Mucosa of descending colon (tissue), 3 donors: ENCODE results near the gene MTHFD1L. TPM values are rescaled to one million over a fixed set of nuclear protein-coding genes. Genes with fewer than 3 reads are reported as not detected.

Source experiments
- ATAC-seq: fragments of 200-7000 bp; cut with Tn5 transposase; one replicate; pipeline ENCODE4 v1.9.1; 2020; ENCODE audit warnings: mild to moderate bottlenecking, moderate library complexity
- DNase-seq, 3 donors: peaks; one replicate each; pipeline ENCODE4 v3.0.0-alpha.2; 2020
- H3K36me3 ChIP-seq: fragments of 200-600 bp; one replicate; pipeline ENCODE4 v1.8.0; 2021; ENCODE audit warnings: low read depth, mild to moderate bottlenecking
- H3K4me1 ChIP-seq: fragments of 200-600 bp; one replicate; pipeline ENCODE4 v1.8.0; 2021; ENCODE audit warnings: low read depth, mild to moderate bottlenecking
- H3K4me3 ChIP-seq: fragments of 200-600 bp; one replicate; pipeline ENCODE4 v1.8.0; 2021; ENCODE audit warnings: mild to moderate bottlenecking
- H3K9me3 ChIP-seq: fragments of 200-600 bp; one replicate; pipeline ENCODE4 v1.8.0; 2021; ENCODE audit warnings: mild to moderate bottlenecking
- intact Hi-C, 2 donors: fragments of 100-400 bp; cut with DNase I in 1 of 2; cut with micrococcal nuclease in 1 of 2; formaldehyde crosslinking; loops; one replicate each; pipeline versions ENCODE4 v1.11.0 to v1.11.1; 2022; cut with DNase I, micrococcal nuclease
- total RNA-seq, 3 donors: library from RNA; stranded (reverse); fragmentation: NEBNext Ultra II Directional in 2 of 3; extraction: Animal tissue kit (Norgen Biotek cat#: 25700) in 2 of 3; gene quantifications; one replicate each; pipeline versions ENCODE4 v1.2.1 to v1.2.4, GENCODE V29; 2021 to 2023
- TF ChIP-seq, protein P1 (sequence below): fragments of 200-600 bp; IDR thresholded peaks from one replicate; pipeline ENCODE4 v1.8.0; 2022; ENCODE audit warnings: antibody characterized with exemption, mild to moderate bottlenecking
- donor health status: DM: no; HTN: no; CAD: no; lungs with moderate emphysema.
- donor health status: DM: no; HTN: no; CAD: no.
- donor health status: DM: no; HTN: yes; CAD: no.

Gene MTHFD1L
- total RNA-seq, 3 donors from 2014 or later: 7.1 to 11.1 (median 8.9) TPM

DNA sequence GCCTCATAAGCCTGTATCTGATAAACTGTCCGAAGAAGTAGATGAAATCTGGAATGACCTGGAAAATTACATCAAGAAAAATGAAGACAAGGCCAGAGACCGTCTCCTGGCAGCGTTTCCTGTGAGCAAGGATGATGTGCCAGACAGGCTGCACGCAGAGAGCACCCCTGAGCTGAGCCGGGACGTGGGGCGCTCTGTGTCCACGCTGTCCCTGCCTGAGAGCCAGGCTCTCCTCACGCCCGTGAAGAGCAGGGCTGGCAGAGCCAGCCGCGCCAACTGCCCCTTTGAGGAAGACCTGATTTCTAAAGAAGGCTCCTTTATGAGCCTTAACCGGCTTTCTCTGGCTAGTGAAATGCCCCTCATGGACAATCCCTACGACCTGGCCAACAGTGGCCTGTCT is 33.9 kb upstream of the MTHFD1L start:
- no peak overlapping the region for H3K4me3 ChIP-seq
- TF ChIP-seq, protein P1, sequence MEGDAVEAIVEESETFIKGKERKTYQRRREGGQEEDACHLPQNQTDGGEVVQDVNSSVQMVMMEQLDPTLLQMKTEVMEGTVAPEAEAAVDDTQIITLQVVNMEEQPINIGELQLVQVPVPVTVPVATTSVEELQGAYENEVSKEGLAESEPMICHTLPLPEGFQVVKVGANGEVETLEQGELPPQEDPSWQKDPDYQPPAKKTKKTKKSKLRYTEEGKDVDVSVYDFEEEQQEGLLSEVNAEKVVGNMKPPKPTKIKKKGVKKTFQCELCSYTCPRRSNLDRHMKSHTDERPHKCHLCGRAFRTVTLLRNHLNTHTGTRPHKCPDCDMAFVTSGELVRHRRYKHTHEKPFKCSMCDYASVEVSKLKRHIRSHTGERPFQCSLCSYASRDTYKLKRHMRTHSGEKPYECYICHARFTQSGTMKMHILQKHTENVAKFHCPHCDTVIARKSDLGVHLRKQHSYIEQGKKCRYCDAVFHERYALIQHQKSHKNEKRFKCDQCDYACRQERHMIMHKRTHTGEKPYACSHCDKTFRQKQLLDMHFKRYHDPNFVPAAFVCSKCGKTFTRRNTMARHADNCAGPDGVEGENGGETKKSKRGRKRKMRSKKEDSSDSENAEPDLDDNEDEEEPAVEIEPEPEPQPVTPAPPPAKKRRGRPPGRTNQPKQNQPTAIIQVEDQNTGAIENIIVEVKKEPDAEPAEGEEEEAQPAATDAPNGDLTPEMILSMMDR: no peak
- intact Hi-C loops: no loop called here
- no peaks in the 10 kb centered on the region for H3K9me3 ChIP-seq
- H3K4me1 ChIP-seq: no peaks in the 10 kb centered on the region
- H3K36me3 ChIP-seq: no peaks in the 10 kb centered on the region
- ATAC-seq: no peak
- no peak for DNase-seq

DNA sequence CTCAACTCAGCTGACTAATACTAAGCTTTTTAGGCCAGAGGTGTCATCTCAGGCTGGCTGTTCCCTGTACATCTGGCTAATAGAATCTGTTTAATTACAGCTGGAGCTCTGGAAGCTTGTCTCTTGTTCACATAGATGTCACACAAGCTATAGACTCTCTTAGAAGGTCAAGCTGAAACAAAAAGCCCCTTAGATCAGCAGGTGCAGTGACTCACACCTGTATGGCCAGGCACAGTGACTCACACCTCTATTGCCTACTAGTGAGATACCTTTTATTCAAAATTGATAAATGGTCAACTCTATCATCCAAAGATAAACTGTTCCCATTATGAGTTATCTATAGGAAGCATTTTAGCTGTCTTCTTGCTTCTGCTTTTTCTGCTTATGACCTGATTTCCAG is 29.9 kb upstream of the MTHFD1L start:
- TF ChIP-seq, protein P1: no peak
- ATAC-seq: no peak
- Histone ChIP-seq H3K4me1 (no peaks in the 10 kb centered on the region), H3K36me3 (no peaks in the 10 kb centered on the region), H3K4me3 (no peak overlapping the region), H3K9me3 (no peaks in the 10 kb centered on the region)
- intact Hi-C loops: no loop called here
- DNase-seq: no peak

DNA sequence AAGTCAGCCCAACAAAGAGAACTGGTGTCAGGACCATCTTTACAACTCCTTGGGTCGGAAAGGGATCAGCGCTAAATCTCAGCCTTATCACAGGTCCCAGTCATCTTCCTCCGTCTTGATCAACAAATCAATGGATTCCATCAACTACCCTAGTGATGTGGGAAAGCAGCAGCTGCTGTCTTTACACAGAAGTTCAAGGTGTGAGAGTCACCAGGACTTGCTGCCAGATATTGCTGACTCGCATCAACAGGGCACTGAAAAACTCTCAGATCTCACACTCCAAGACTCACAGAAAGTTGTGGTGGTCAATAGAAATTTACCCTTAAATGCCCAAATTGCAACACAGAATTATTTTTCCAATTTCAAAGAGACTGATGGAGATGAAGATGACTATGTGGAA is 25.3 kb upstream of the MTHFD1L start:
- H3K4me3 ChIP-seq: no peak overlapping the region
- no peak for ATAC-seq
- intact Hi-C loops: no loop called here

DNA sequence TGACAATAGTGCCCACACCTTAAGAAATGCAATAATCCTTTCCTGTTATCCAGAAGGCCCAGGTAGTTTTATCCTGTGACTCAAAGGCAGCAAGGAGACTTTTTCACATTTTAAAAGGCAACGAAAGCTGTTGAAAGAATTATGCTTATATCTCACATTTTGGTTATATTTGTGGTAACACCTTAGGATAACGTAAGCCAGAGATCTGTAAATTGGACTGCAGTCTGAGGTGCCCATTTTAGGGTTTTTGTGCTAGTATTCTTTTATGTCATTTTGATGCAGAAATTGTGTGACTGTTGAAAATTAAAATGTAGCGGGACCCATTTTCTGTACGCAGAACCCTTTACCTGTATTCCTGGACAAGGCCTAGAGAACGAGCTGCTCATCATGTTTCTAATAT is 24.3 kb upstream of the MTHFD1L start:
- DNase-seq: no peak
- intact Hi-C loops: no loop called here
- no peak for ATAC-seq
- Histone ChIP-seq H3K4me3 (no peak overlapping the region), H3K4me1 (no peaks in the 10 kb centered on the region), H3K36me3 (no peaks in the 10 kb centered on the region), H3K9me3 (no peaks in the 10 kb centered on the region)
- TF ChIP-seq, protein P1: no peak

More for the DNA sequence above, 25.3 kb upstream of the MTHFD1L start:
- Histone ChIP-seq H3K36me3 (no peaks in the 10 kb centered on the region), H3K9me3 (no peaks in the 10 kb centered on the region), H3K4me1 (no peaks in the 10 kb centered on the region)
- TF ChIP-seq, protein P1: no peak
- no peak for DNase-seq

DNA sequence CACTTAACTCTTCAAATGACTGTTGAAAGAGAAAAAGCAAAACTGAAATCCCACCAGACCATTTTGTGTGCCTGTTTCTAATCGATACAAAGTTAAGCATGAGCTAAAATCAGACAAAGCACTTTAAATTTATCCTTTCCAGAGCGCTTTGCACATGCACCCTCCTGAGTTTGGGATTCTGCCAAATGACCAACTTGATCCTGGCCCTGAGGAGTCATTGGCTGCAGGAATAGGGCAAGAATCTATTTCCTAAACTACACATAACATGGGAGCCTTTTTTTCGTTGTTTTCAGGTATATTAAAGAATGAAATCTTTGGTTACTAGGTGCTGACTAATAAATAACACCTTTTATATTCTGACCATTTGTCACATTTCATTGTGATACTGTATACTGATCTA is 23.8 kb upstream of the MTHFD1L start:
- Histone ChIP-seq H3K9me3 (no peaks in the 10 kb centered on the region), H3K4me1 (no peaks in the 10 kb centered on the region), H3K36me3 (no peaks in the 10 kb centered on the region), H3K4me3 (no peak overlapping the region)
- DNase-seq (no peak), ATAC-seq (no peak)
- TF ChIP-seq, protein P1: no peak
- intact Hi-C loops: no loop called here

DNA sequence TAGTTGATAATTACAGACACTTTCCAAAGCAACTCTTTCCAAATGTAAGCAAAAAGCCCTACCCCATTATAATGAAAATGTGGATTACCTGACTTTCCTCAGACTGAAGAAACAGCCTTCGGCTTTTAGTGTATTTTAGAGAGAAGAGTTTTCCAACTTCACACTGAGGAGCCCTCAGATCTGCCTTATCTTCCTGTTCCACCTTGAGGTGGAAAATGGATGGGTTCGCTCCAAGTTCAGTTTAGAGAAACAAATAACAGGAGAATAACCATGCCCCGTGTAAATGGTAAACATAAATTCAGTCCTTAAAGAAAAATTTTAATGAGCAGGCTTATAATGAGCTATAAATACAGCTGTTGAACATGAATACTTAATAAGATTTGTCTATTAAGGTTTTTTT is 21.1 kb upstream of the MTHFD1L start:
- DNase-seq (no peak), ATAC-seq (no peak)
- TF ChIP-seq, protein P1: no peak
- intact Hi-C loops: no loop called here
- no peaks in the 10 kb centered on the region for H3K9me3 ChIP-seq
- no peaks in the 10 kb centered on the region for H3K36me3 ChIP-seq
- H3K4me3 ChIP-seq: no peak overlapping the region
- no peaks in the 10 kb centered on the region for H3K4me1 ChIP-seq
